OCI-LY1 (cell line): ENCODE results near the gene MYOCOS.

ENCODE experiments used
- H2AFZ ChIP-seq: fragments of 200-600 bp; sonication (generic), shearing (Covaris generic); 2 replicates; pipeline ENCODE4 v1.6.0; 2014; ENCODE audit warnings: antibody characterized with exemption, mild to moderate bottlenecking, low read length
- H3F3A ChIP-seq: fragments of 200-600 bp; sonication (generic), shearing (Covaris generic); 2 replicates; pipeline ENCODE4 v1.6.0; 2014; ENCODE audit warnings: mild to moderate bottlenecking, antibody characterized with exemption, low read length, moderate library complexity; ENCODE audit not compliant: insufficient read depth
- H3K27ac ChIP-seq: fragments of 200-600 bp; sonication (generic); 2 replicates; pipeline ENCODE4 v1.5.1; 2014; ENCODE audit warnings: low read length, mixed run types, mild to moderate bottlenecking, low read depth; ENCODE audit not compliant: poor library complexity, severe bottlenecking
- H3K27me3 ChIP-seq: fragments of 200-600 bp; sonication (generic); 2 replicates; pipeline ENCODE4 v1.6.0; 2014; ENCODE audit warnings: antibody characterized with exemption, mild to moderate bottlenecking, low read length, moderate library complexity; ENCODE audit not compliant: insufficient read depth
- H3K36me3 ChIP-seq: fragments of 200-600 bp; sonication (generic); 2 replicates; pipeline ENCODE4 v1.6.1; 2014; ENCODE audit warnings: mild to moderate bottlenecking, antibody characterized with exemption, low read length, moderate library complexity, mixed read lengths; ENCODE audit not compliant: insufficient read depth
- H3K4me1 ChIP-seq: fragments of 200-600 bp; sonication (generic); 2 replicates; pipeline ENCODE4 v1.5.1; 2014; ENCODE audit warnings: mild to moderate bottlenecking, low read length, moderate library complexity; ENCODE audit not compliant: insufficient read depth, severe bottlenecking
- H3K4me2 ChIP-seq: fragments of 200-600 bp; sonication (generic), shearing (Covaris generic); 2 replicates; pipeline ENCODE4 v1.6.1; 2014; ENCODE audit warnings: low read length
- H3K4me3 ChIP-seq: fragments of 200-600 bp; sonication (generic); 2 replicates; pipeline ENCODE4 v1.5.1; 2014; ENCODE audit warnings: low read length, low read depth, mild to moderate bottlenecking, mixed read lengths; ENCODE audit not compliant: poor library complexity, severe bottlenecking
- H3K79me2 ChIP-seq: fragments of 200-600 bp; shearing (Covaris generic); 2 replicates; pipeline ENCODE4 v1.6.1; 2016; ENCODE audit warnings: mixed run types, low read length, mixed read lengths; ENCODE audit not compliant: insufficient read depth
- H3K9ac ChIP-seq: fragments of 200-600 bp; sonication (generic), shearing (Covaris generic); 2 replicates; pipeline ENCODE4 v1.6.1; 2014; ENCODE audit warnings: mild to moderate bottlenecking, low read length, mixed read lengths
- H3K9me2 ChIP-seq: fragments of 200-600 bp; sonication (generic), shearing (Covaris generic); 2 replicates; pipeline ENCODE4 v1.6.1; 2014; ENCODE audit warnings: low read depth, mild to moderate bottlenecking, low read length, mixed read lengths
- H3K9me3 ChIP-seq: fragments of 200-600 bp; shearing (Covaris generic); 2 replicates; pipeline ENCODE4 v1.6.1; 2014; ENCODE audit warnings: low read length, mixed read lengths
- H4K20me1 ChIP-seq: fragments of 200-600 bp; sonication (generic), shearing (Covaris generic); 2 replicates; pipeline ENCODE4 v1.6.0; 2016; ENCODE audit warnings: mild to moderate bottlenecking, low read length; ENCODE audit not compliant: insufficient read depth
- CTCF ChIP-seq: fragments of 200-600 bp; sonication (generic), shearing (Covaris generic); IDR thresholded peaks from 2 replicates; pipeline ENCODE4 v1.5.1; 2017; ENCODE audit warnings: mild to moderate bottlenecking, antibody characterized with exemption, low read length, moderate library complexity, mixed read lengths
- EZH2 ChIP-seq: fragments of 200-600 bp; sonication (generic), shearing (Covaris generic); IDR thresholded peaks from 2 replicates; pipeline ENCODE4 v1.8.0; 2017; ENCODE audit warnings: borderline replicate concordance, mixed run types, mild to moderate bottlenecking, antibody characterized with exemption, low read length, moderate library complexity, mixed read lengths

Gene MYOCOS

GRCh38 chr1:171653796-171654195 is 31.8 kb downstream of the MYOCOS start:
- Histone ChIP-seq H3K27me3 (no peaks in the 10 kb centered on the region; the same call in 1 of the 2 replicates), H3K36me3 (no peaks in the 10 kb centered on the region), H3F3A (no peaks in the 10 kb centered on the region), H4K20me1 (no peaks in the 10 kb centered on the region), H3K9me3 (no peaks in the 10 kb centered on the region), H3K4me2 (no peak overlapping the region), H3K9ac (no peak overlapping the region), H3K27ac (no peak overlapping the region), H3K79me2 (no peaks in the 10 kb centered on the region), H3K4me1 (no peaks in the 10 kb centered on the region), H3K9me2 (no peaks in the 10 kb centered on the region), H3K4me3 (no peak overlapping the region), H2AFZ (no peak overlapping the region)
- TF ChIP-seq CTCF = no peak
- no peak for TF ChIP-seq EZH2

- Histone ChIP-seq H3K79me2 (no peaks in the 10 kb centered on the region), H2AFZ (no peak overlapping the region), H3K36me3 (no peaks in the 10 kb centered on the region), H3K4me2 (no peak overlapping the region), H3K27ac (no peak overlapping the region), H3K27me3 (no peaks in the 10 kb centered on the region; the same call in 1 of the 2 replicates), H3K9me2 (no peaks in the 10 kb centered on the region), H3K9ac (no peak overlapping the region), H3K4me1 (no peaks in the 10 kb centered on the region), H3K4me3 (no peak overlapping the region), H4K20me1 (no peaks in the 10 kb centered on the region), H3F3A (no peaks in the 10 kb centered on the region), H3K9me3 (no peaks in the 10 kb centered on the region)
- TF ChIP-seq EZH2 (no peak), CTCF (no peak)
These were observed 32.3 kb downstream of the MYOCOS start for GRCh38 chr1:171654201-171654941.

- Histone ChIP-seq H3K9ac (no peak overlapping the region), H2AFZ (no peak overlapping the region), H3K4me2 (0 out of 2 replicates have a peak overlapping the region, but pooled peaks have one; percentile 15), H3K4me1 (no peaks in the 10 kb centered on the region), H3K27me3 (no peaks in the 10 kb centered on the region; the same call in 1 of the 2 replicates), H3K9me2 (no peaks in the 10 kb centered on the region), H3K4me3 (no peak overlapping the region), H4K20me1 (no peaks in the 10 kb centered on the region), H3K79me2 (no peaks in the 10 kb centered on the region), H3K27ac (no peak overlapping the region), H3F3A (no peaks in the 10 kb centered on the region), H3K9me3 (no peaks in the 10 kb centered on the region), H3K36me3 (no peaks in the 10 kb centered on the region)
- TF ChIP-seq CTCF = peak; percentile 93
- TF ChIP-seq EZH2 = no peak
These were observed 33.1 kb downstream of the MYOCOS start for GRCh38 chr1:171654942-171655745.
